A549 treated with dexamethasone at 1 μM for 4 hours (cell line): Measurements from ENCODE around the gene FCRL5. TPM values are rescaled to one million over a fixed set of nuclear protein-coding genes. Genes with fewer than 3 reads are reported as not detected.

Experiments used
- total RNA-seq: library from RNA; stranded (reverse); fragments of 200-300 nt; extraction: Qiagen RNA extraction; gene quantifications from 5 replicates; pipeline ENCODE4 v1.2.3, GENCODE V29; 2022

FCRL5 gene
- total RNA-seq, result not detected in 5 replicates

GRCh38 chr1:157551694-157552693 lies at the start of gene FCRL5:
FCRL5 (minus strand) TSS chr1:157552515; CDS start chr1:157552362, 153 bp downstream.

DNA sequence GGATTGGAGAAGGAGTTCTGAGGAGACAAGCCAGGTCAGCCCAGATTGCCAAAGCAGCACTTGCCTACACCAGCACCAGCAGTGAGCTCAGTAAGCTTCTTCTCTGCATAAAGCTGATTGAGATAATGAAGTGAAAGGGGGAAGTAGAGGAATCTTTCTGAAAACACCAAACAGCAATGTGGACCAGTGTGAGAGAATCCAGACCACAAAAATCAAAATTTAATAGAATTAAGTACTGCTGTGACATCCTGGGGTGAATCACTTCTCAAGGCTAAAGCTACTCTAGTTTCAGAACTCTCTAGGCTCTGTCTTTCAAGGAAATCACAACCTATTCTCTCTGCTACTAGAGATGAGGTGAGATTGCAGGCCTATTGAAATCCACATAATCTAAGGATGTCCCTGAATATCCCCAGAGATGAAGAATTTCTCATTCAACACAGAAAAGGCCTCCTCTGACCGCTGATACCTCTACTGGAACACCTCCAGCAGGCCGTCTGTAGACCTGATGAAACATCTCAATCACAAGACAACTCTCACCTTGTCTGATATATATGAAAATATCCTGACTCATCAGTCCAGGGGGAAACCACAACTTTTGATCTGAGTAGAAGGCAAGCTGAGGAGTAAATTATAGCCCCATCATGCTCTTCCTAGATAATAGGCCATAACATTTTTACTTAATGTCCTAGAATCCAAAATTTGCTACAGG lies 45.8 kb upstream of the FCRL5 start, which contains the start of gene FCRL4:
TSS of gene FCRL4 (minus strand) at position 127 of the 709 bp plus-strand sequence. CDS start 141 bp downstream, outside the sequence.

Other genes starting within 250 kb of the FCRL5 start
- gene FCRL4, start 45.6 kb upstream of the FCRL5 start, total RNA-seq, result not detected in 5 replicates
- not detected in 5 replicates for gene FCRL3, start 148.3 kb upstream of the FCRL5 start, total RNA-seq
- gene FCRL2, start 224.6 kb upstream of the FCRL5 start, total RNA-seq, result not detected in 5 replicates